Vagina (tissue), 2 donors: ENCODE measurements around the gene SCGB3A1.

ENCODE experiments used
- POLR2A ChIP-seq, 2 donors: fragments of 450-650 bp; IDR thresholded peaks; one replicate each; pipeline ENCODE4 v1.6.1; 2017; ENCODE audit warnings: antibody characterized with exemption in 2 of 2, mild to moderate bottlenecking in 2 of 2, moderate library complexity in 2 of 2
- TF ChIP-seq, protein P1 (sequence below), 3 experiments: fragments of 450-650 bp in 2 of 3; fragments of 200-600 bp in 1 of 3; sonication (generic) in 1 of 3; IDR thresholded peaks; one replicate each; pipeline ENCODE4 v1.5.1; 2017 to 2019; ENCODE audit warnings: antibody characterized with exemption in 3 of 3, mild to moderate bottlenecking in 2 of 3, moderate library complexity in 2 of 3

DNA sequence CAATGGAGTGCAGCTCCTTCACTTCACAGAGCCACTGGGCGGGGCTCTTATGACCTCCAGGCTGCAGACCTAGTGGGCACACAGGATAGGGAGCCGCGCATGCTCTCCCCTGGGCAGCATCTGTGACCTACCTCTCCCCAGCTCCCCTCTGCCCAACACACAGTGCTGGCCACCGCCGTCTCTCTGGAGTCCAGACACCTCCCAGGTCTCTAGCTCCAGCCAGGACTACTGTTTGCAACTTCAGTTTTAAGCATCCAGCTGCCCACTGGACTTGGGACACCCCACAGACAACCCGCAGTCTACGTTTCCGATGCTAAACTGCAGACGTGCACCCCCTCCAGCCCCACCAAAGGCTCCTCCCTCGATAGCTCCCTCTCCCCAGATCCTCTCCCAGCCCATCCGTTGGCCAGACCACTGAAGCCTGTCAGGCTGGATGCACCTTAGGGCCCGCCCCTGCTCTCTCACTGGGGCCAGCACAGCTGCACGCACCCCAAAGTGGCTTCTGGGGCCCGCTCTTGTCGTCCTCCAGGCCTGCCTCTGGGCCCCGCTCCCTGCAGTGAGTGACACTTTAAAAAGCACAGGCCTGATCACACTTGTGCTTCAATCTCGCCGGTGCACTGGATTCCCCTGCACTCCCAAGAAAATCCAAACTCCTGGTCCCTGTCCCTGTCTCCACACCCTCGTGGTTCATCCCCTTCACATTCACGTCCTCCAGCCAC, 46.8 kb upstream of the SCGB3A1 start:
- TF ChIP-seq, protein P1, sequence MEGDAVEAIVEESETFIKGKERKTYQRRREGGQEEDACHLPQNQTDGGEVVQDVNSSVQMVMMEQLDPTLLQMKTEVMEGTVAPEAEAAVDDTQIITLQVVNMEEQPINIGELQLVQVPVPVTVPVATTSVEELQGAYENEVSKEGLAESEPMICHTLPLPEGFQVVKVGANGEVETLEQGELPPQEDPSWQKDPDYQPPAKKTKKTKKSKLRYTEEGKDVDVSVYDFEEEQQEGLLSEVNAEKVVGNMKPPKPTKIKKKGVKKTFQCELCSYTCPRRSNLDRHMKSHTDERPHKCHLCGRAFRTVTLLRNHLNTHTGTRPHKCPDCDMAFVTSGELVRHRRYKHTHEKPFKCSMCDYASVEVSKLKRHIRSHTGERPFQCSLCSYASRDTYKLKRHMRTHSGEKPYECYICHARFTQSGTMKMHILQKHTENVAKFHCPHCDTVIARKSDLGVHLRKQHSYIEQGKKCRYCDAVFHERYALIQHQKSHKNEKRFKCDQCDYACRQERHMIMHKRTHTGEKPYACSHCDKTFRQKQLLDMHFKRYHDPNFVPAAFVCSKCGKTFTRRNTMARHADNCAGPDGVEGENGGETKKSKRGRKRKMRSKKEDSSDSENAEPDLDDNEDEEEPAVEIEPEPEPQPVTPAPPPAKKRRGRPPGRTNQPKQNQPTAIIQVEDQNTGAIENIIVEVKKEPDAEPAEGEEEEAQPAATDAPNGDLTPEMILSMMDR (IDR thresholded peaks at IDR 0.05) = no peak
- no peak for TF ChIP-seq POLR2A (IDR thresholded peaks at IDR 0.05)
